ENCODE results near the gene DES. TPM values are rescaled to one million over a fixed set of nuclear protein-coding genes. Genes with fewer than 3 reads are reported as not detected.
A peak's percentile ranks its signal among the peaks of the same experiment; 100 is the strongest.
"Not testable (repeated sequence)": the region's sequence is repeated elsewhere in the genome, so short reads cannot be mapped to it uniquely, and the experiment has no call there.

DES gene
- total RNA-seq, 1 donor from 2014 or later, result 19.8 TPM

DNA sequence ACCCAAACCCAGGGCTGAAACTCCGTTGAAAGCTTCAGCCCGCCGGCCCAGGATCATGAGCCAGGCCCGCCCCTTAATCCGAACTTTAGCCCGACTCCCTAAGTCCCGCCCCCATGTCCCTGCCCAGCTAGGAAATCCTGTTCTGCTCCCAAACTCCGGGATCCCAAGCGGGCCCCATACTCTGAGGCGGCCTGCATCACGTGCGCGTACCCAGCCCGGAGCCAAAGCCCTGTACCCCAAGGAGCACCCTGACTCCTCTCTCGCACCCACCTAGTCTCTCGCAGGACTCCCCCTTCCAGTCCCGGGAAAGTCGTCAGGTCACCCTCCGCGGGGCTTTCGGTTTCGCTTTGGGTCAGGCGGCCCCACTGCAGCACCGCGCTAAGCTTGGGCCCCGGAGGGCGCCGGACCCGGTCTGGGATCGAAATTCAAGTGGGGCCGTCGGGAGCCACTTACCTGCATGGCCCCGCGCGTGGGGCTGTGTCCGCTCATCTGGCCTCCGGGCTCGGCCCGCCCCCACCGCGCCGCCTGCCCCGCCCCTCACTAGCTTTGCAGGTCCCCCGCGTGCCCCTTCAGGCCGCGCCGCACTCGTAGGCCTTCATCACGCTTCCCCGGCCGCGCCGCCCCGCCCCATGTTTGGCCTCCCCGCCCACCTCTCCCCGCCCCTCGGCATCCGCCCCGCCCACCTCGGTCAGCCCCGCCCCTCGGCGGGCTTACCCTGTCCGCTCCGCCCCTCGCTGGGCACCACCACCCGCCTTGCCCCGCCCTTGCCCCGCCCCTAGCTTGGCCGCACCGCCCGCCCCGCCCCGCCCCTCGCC lies 30.7 kb upstream of the DES start, which contains the start of gene DNPEP:
Gene DNPEP, minus strand, starts transcription at position 607 of the 815 bp plus-strand sequence. Its CDS starts 118 bp downstream, at position 489.
- peaks cover 14% of the 10 kb centered on the region for H3K4me1 Mint-ChIP-seq (ENCODE audit: low read depth)
- H3K27me3 Mint-ChIP-seq (ENCODE audit: low read depth), result peaks cover under 1% of the 10 kb centered on the region
- no peaks in the 10 kb centered on the region for H3K9me3 Mint-ChIP-seq (ENCODE audit: low read depth)
- H3K27ac Mint-ChIP-seq (ENCODE audit: unreplicated experiment), result peak within 1 kb of the TSS; percentile 97
- TF ChIP-seq, protein P1, sequence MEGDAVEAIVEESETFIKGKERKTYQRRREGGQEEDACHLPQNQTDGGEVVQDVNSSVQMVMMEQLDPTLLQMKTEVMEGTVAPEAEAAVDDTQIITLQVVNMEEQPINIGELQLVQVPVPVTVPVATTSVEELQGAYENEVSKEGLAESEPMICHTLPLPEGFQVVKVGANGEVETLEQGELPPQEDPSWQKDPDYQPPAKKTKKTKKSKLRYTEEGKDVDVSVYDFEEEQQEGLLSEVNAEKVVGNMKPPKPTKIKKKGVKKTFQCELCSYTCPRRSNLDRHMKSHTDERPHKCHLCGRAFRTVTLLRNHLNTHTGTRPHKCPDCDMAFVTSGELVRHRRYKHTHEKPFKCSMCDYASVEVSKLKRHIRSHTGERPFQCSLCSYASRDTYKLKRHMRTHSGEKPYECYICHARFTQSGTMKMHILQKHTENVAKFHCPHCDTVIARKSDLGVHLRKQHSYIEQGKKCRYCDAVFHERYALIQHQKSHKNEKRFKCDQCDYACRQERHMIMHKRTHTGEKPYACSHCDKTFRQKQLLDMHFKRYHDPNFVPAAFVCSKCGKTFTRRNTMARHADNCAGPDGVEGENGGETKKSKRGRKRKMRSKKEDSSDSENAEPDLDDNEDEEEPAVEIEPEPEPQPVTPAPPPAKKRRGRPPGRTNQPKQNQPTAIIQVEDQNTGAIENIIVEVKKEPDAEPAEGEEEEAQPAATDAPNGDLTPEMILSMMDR (IDR thresholded peaks at IDR 0.05), result peak; percentile 18
- peaks cover 10% of the 10 kb centered on the region for H3K36me3 Mint-ChIP-seq (ENCODE audit: low read depth)
- DNase-seq (ENCODE audit: low spot score), result peak; percentile 97
- H3K4me3 Mint-ChIP-seq (ENCODE audit: unreplicated experiment), result peak within 1 kb of the TSS; percentile 91

DNA sequence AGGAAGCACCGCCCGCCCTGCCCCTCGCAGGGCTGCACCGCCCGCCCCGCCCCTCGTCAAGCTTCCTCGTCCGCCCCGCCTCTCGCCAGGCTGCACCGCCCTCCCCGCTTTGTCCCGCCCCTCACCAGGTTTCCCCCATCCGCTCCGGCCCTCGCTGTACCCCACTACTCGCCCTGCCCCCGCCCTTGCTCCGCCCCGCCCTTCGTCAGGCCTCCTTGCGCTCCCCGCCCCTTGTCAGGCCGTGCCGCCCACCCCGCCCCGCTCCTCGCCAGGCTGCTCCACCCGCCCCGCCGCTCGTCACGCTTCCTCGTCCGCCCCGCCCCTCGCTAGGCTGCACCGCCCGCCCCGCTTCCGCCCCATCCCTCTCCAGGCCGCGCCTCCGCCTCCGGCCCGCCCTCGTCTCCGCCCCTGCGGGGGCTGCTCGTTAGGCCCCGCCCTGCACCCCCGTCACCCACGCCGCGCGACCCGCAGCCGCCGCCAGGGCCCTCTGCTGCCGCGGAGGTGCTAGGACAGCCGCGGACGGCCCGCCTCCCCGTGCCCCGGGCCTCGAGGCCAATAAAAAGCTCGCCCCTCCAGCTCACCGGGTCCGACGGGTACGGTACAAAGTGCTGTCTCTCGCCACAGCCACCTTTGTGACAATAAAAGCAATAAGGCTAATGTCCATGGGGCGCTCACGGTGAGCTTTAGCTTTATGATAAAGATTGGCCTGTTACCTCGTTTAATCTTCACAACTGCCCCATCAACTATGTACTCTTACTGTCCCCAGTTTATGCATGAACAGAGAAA lies 29.9 kb upstream of the DES start:
- peak; percentile 99 for DNase-seq (ENCODE audit: low spot score)
- peak overlapping the region; percentile 55 for H3K4me3 Mint-ChIP-seq (ENCODE audit: unreplicated experiment)
- peaks cover 10% of the 10 kb centered on the region for H3K36me3 Mint-ChIP-seq (ENCODE audit: low read depth)
- peak overlapping the region; percentile 41 for H3K27ac Mint-ChIP-seq (ENCODE audit: unreplicated experiment)
- H3K27me3 Mint-ChIP-seq (ENCODE audit: low read depth), result peaks cover 3% of the 10 kb centered on the region
- peaks cover 14% of the 10 kb centered on the region for H3K4me1 Mint-ChIP-seq (ENCODE audit: low read depth)
- H3K9me3 Mint-ChIP-seq (ENCODE audit: low read depth), result no peaks in the 10 kb centered on the region
- TF ChIP-seq, protein P1 (IDR thresholded peaks at IDR 0.05), result peak; percentile 77

DNA sequence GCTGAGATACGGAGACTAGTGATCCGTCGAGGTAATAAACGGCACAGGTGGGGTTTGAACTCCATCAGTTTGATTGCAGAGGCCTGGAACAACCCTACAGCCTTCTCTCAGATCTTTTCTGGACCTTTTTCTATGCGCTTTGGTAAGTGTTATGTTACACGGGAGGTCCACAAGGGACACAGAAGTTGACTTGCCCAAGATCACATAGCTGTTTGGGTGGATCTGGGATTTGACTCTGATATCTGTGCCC lies 29.3 kb upstream of the DES start:
- peak overlapping the region; percentile 41 for H3K27ac Mint-ChIP-seq (ENCODE audit: unreplicated experiment)
- H3K9me3 Mint-ChIP-seq (ENCODE audit: low read depth), result no peaks in the 10 kb centered on the region
- H3K4me1 Mint-ChIP-seq (ENCODE audit: low read depth), result peaks cover 14% of the 10 kb centered on the region
- peaks cover 10% of the 10 kb centered on the region for H3K36me3 Mint-ChIP-seq (ENCODE audit: low read depth)
- TF ChIP-seq, protein P1 (IDR thresholded peaks at IDR 0.05), result no peak
- H3K4me3 Mint-ChIP-seq (ENCODE audit: unreplicated experiment), result peak overlapping the region; percentile 55
- peaks cover 3% of the 10 kb centered on the region for H3K27me3 Mint-ChIP-seq (ENCODE audit: low read depth)
- no peak for DNase-seq (ENCODE audit: low spot score)

DNA sequence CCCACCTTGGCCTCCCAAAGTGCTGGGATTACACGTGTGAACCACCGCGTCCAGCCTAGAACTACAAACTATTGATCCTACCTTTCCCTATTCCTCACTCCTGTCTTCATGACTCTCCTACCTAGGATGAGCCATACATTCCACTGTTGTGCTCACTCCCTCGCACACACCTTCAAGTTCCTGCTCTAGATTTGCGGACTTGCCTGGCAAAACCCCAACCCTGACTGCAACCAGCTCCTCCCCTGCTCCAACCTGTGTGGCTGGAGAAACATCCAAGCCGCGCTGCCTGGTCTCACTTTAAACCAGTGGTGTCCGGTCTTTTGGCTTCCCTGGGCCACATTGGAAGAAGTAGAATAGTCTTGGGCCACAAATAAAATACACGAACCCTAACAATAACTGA lies 25.4 kb upstream of the DES start:
- DNase-seq (ENCODE audit: low spot score), result peak; percentile 36
- TF ChIP-seq, protein P1 (IDR thresholded peaks at IDR 0.05), result no peak
- H3K4me1 Mint-ChIP-seq (ENCODE audit: low read depth), result peaks cover 11% of the 10 kb centered on the region
- no peak overlapping the region for H3K4me3 Mint-ChIP-seq (ENCODE audit: unreplicated experiment)
- peaks cover 3% of the 10 kb centered on the region for H3K27me3 Mint-ChIP-seq (ENCODE audit: low read depth)
- no peaks in the 10 kb centered on the region for H3K9me3 Mint-ChIP-seq (ENCODE audit: low read depth)
- H3K36me3 Mint-ChIP-seq (ENCODE audit: low read depth), result peaks cover 2% of the 10 kb centered on the region
- H3K27ac Mint-ChIP-seq (ENCODE audit: unreplicated experiment), result no peak overlapping the region

DNA sequence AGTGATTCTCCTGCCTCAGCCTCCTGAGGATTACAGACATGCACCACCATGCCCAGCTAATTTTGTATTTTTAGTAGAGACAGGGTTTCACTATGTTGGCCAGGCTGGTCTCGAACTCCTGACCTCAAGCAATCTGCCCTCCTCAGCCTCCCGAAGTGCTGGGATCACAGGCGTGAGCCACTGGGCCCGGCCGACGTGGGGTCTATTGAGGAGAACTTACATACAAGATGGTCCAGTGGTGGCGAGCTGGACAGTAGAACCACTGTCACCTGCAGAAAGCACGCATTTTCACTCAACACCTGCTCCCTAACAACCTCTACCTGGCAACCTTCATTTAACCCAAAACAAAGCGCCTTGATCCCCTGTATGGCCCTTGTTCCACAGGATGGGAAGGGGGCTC lies 23.1 kb upstream of the DES start:
- H3K27ac Mint-ChIP-seq (ENCODE audit: unreplicated experiment); H3K4me3 Mint-ChIP-seq (ENCODE audit: unreplicated experiment): not testable (repeated sequence)

More for the DNA sequence above, 23.1 kb upstream of the DES start:
- not testable (repeated sequence) for H3K9me3 Mint-ChIP-seq (ENCODE audit: low read depth); H3K36me3 Mint-ChIP-seq (ENCODE audit: low read depth); H3K4me1 Mint-ChIP-seq (ENCODE audit: low read depth); DNase-seq (ENCODE audit: low spot score); H3K27me3 Mint-ChIP-seq (ENCODE audit: low read depth)
